PC-3 (cell line): Measurements from ENCODE around the gene IL1F10. TPM values are rescaled to one million over a fixed set of nuclear protein-coding genes. Genes with fewer than 3 reads are reported as not detected.

Experiments
- ATAC-seq: fragments of 200-7000 bp; cut with Tn5 transposase; 2 replicates; pipeline ENCODE4 v1.9.1; 2020; ENCODE audit warnings: mild to moderate bottlenecking, moderate library complexity
- BruUV-seq: library from RNA; stranded (reverse); fragments of 400-500 nt; replicated peaks from 2 replicates; lab custom pipeline; 2021; lab: Mats Ljungman, UMichigan
- CTCF ChIA-PET: fragments of 300-600 bp; sonication (Branson Sonifier 250); formaldehyde crosslinking; loops from one replicate; lab custom pipeline; 2022; ENCODE audit warnings: antibody characterized with exemption; lab: Charles Lee
- POLR2A ChIA-PET: fragments of 300-600 bp; sonication (Branson Sonifier 250); formaldehyde crosslinking; loops from one replicate; lab custom pipeline; 2022; ENCODE audit warnings: antibody characterized with exemption; ENCODE audit not compliant: unreplicated experiment; lab: Charles Lee
- DNase-seq: peaks from one replicate; pipeline ENCODE4 v3.0.0-alpha.2; 2015
- H2AFZ ChIP-seq: fragments of 300-600 bp; sonication (generic); 2 replicates; pipeline ENCODE4 v1.6.0; 2016; ENCODE audit warnings: antibody characterized with exemption, low read length
- H3F3A ChIP-seq: fragments of 300-600 bp; sonication (generic); one replicate; pipeline ENCODE4 v1.6.0; 2017; ENCODE audit warnings: antibody characterized with exemption, low read length, control low read depth, mild to moderate bottlenecking; ENCODE audit not compliant: unreplicated experiment
- H3K27ac ChIP-seq: fragments of 300-600 bp; sonication (generic); 2 replicates; pipeline ENCODE4 v1.5.1; 2016; ENCODE audit warnings: mild to moderate bottlenecking, low read length
- H3K27me3 ChIP-seq: fragments of 300-600 bp; sonication (generic); 2 replicates; pipeline ENCODE4 v1.6.1; 2016; ENCODE audit warnings: low read length, mixed read lengths
- H3K36me3 ChIP-seq: fragments of 300-600 bp; sonication (generic); 2 replicates; pipeline ENCODE4 v1.6.1; 2016; ENCODE audit warnings: low read depth, mixed run types, low read length, mixed read lengths
- H3K4me1 ChIP-seq: fragments of 300-600 bp; sonication (generic); 2 replicates; pipeline ENCODE4 v1.5.1; 2016; ENCODE audit warnings: low read length; ENCODE audit not compliant: insufficient read depth
- H3K4me2 ChIP-seq: fragments of 300-600 bp; sonication (generic); 2 replicates; pipeline ENCODE4 v1.6.0; 2016; ENCODE audit warnings: low read length
- H3K4me3 ChIP-seq: fragments of 300-600 bp; sonication (generic); 2 replicates; pipeline ENCODE4 v1.5.1; 2016; ENCODE audit warnings: mild to moderate bottlenecking, low read length, mixed read lengths
- H3K79me2 ChIP-seq: fragments of 300-600 bp; sonication (generic); 2 replicates; pipeline ENCODE4 v1.6.1; 2017; ENCODE audit warnings: low read length, mixed read lengths
- H3K9ac ChIP-seq: fragments of 300-600 bp; sonication (generic); 2 replicates; pipeline ENCODE4 v1.6.0; 2016; ENCODE audit warnings: mild to moderate bottlenecking, low read length
- H3K9me2 ChIP-seq: fragments of 300-600 bp; sonication (generic); replicated peaks from 2 replicates; pipeline ENCODE4 v1.6.1; 2016; ENCODE audit warnings: mixed run types, low read length, mixed read lengths
- H3K9me3 ChIP-seq: fragments of 300-600 bp; sonication (generic); 2 replicates; pipeline ENCODE4 v1.6.1; 2016; ENCODE audit warnings: low read length, mixed read lengths
- H4K20me1 ChIP-seq: fragments of 300-600 bp; sonication (generic); 2 replicates; pipeline ENCODE4 v1.6.1; 2016; ENCODE audit warnings: low read length, mixed read lengths
- CTCF ChIP-seq: fragments of 300-600 bp; sonication (generic); conservative IDR thresholded peaks from 2 replicates; pipeline ENCODE4 v1.5.1; 2017; ENCODE audit warnings: antibody characterized with exemption, low read depth, mild to moderate bottlenecking, low read length
- EZH2 ChIP-seq: fragments of 300-600 bp; sonication (generic); IDR thresholded peaks from one replicate; pipeline ENCODE4 v1.6.1; 2017; ENCODE audit warnings: antibody characterized with exemption, mild to moderate bottlenecking, low read length; ENCODE audit not compliant: unreplicated experiment
- EZH2phosphoT487 ChIP-seq: fragments of 300-600 bp; sonication (generic); IDR thresholded peaks from 2 replicates; pipeline ENCODE4 v1.6.1; 2018; ENCODE audit warnings: mild to moderate bottlenecking, antibody characterized with exemption, low read length, borderline replicate concordance
- intact Hi-C: fragments of 100-400 bp; cut with micrococcal nuclease; formaldehyde crosslinking; loops from 2 replicates; pipeline ENCODE4 v1.9.0; 2023
- total RNA-seq: library from RNA; depleted of rRNA; stranded (reverse); fragments of >200 nt; gene quantifications from 2 replicates; pipeline ENCODE4 v1.2.3, GENCODE V29; 2014

The IL1F10 gene
- total RNA-seq, 1 experiment from 2014 or later = not detected

- Histone ChIP-seq H3K4me1 (no peaks in the 10 kb centered on the region), H3F3A (no peaks in the 10 kb centered on the region), H3K4me3 (no peak overlapping the region), H3K9ac (no peak overlapping the region), H2AFZ (no peak overlapping the region), H3K4me2 (no peak overlapping the region), H3K79me2 (no peaks in the 10 kb centered on the region), H3K9me3 (no peaks in the 10 kb centered on the region), H3K27ac (no peak overlapping the region), H3K27me3 (peaks cover 39% of the 10 kb centered on the region; the same call in 1 of the 2 replicates), H3K9me2 (no peaks in the 10 kb centered on the region), H4K20me1 (no peaks in the 10 kb centered on the region), H3K36me3 (no peaks in the 10 kb centered on the region)
- POLR2A ChIA-PET = no interaction called here
- DNase-seq = no peak
- intact Hi-C loops = no loop called here
- no peak for ATAC-seq
- CTCF ChIA-PET = no interaction called here
- no peak for TF ChIP-seq EZH2phosphoT487
- no peak for TF ChIP-seq CTCF
- no peak for TF ChIP-seq EZH2
- BruUV-seq = no TSS peak
Observed at GRCh38 chr2:113028112-113028511, 39.7 kb upstream of the IL1F10 start.

- Histone ChIP-seq H3K9ac (no peak overlapping the region), H3K4me3 (no peak overlapping the region), H3K36me3 (no peaks in the 10 kb centered on the region), H4K20me1 (no peaks in the 10 kb centered on the region), H3K4me1 (no peaks in the 10 kb centered on the region), H3K9me2 (no peaks in the 10 kb centered on the region), H2AFZ (no peak overlapping the region), H3F3A (no peaks in the 10 kb centered on the region), H3K4me2 (no peak overlapping the region), H3K27ac (no peak overlapping the region), H3K27me3 (peaks cover 15% of the 10 kb centered on the region; the same call in 1 of the 2 replicates), H3K9me3 (no peaks in the 10 kb centered on the region), H3K79me2 (no peaks in the 10 kb centered on the region)
- TF ChIP-seq CTCF (no peak), EZH2 (no peak), EZH2phosphoT487 (no peak)
- ATAC-seq (no peak), DNase-seq (no peak)
- ChIA-PET CTCF (no interaction called here), POLR2A (no interaction called here)
- intact Hi-C loops = no loop called here
- BruUV-seq = no TSS peak
Observed at GRCh38 chr2:113032737-113033136, 35.0 kb upstream of the IL1F10 start.

GRCh38 chr2:113034016-113034415 lies 33.8 kb upstream of the IL1F10 start:
- Histone ChIP-seq H3K36me3 (no peaks in the 10 kb centered on the region), H3F3A (no peaks in the 10 kb centered on the region), H3K79me2 (no peaks in the 10 kb centered on the region), H3K9ac (no peak overlapping the region), H3K27ac (no peak overlapping the region), H2AFZ (no peak overlapping the region), H3K4me1 (no peaks in the 10 kb centered on the region), H3K9me3 (no peaks in the 10 kb centered on the region), H4K20me1 (no peaks in the 10 kb centered on the region), H3K9me2 (no peaks in the 10 kb centered on the region), H3K4me2 (no peak overlapping the region), H3K27me3 (peaks cover 3% of the 10 kb centered on the region; the same call in 1 of the 2 replicates), H3K4me3 (no peak overlapping the region)
- DNase-seq = no peak
- TF ChIP-seq CTCF = no peak
- TF ChIP-seq EZH2phosphoT487 = no peak
- no TSS peak for BruUV-seq
- no peak for ATAC-seq
- intact Hi-C loops = no loop called here
- ChIA-PET CTCF (no interaction called here), POLR2A (no interaction called here)
